Psoas muscle (tissue), 8 donors: ENCODE results near the gene ALS2. TPM values are rescaled to one million over a fixed set of nuclear protein-coding genes. Genes with fewer than 3 reads are reported as not detected.

Experiments
- ATAC-seq, 4 donors: fragments of 200-7000 bp; cut with Tn5 transposase; one replicate each; pipeline ENCODE4 v1.9.1; 2020; ENCODE audit warnings: moderate library complexity in 3 of 4, mild to moderate bottlenecking in 2 of 4
- DNase-seq, 2 donors: peaks; one replicate each; pipeline ENCODE4 v3.0.0-alpha.2; 2020
- H3K27ac ChIP-seq: fragments of 200-600 bp; one replicate; pipeline ENCODE4 v1.8.0; 2022
- H3K27me3 ChIP-seq, 3 donors: fragments of 200-600 bp in 1 of 3; one replicate each; pipeline versions ENCODE4 v1.6.1 to v1.8.0; 2013 to 2022; ENCODE audit warnings: low read length in 2 of 3, mild to moderate bottlenecking in 2 of 3, moderate library complexity in 1 of 3; ENCODE audit not compliant: insufficient read depth in 3 of 3
- H3K36me3 ChIP-seq, 2 donors: fragments of 200-600 bp in 1 of 2; one replicate each; pipeline versions ENCODE4 v1.6.1 to v1.8.0; 2013 to 2022; ENCODE audit warnings: low read depth in 1 of 2, mild to moderate bottlenecking in 1 of 2, moderate library complexity in 1 of 2; ENCODE audit not compliant: insufficient read depth in 1 of 2
- H3K4me1 ChIP-seq: fragments of 200-600 bp; one replicate; pipeline ENCODE4 v1.8.0; 2022
- H3K4me3 ChIP-seq: fragments of 200-600 bp; one replicate; pipeline ENCODE4 v1.8.0; 2022; ENCODE audit warnings: mild to moderate bottlenecking
- H3K9me3 ChIP-seq: fragments of 200-600 bp; one replicate; pipeline ENCODE4 v1.8.0; 2022
- CTCF ChIP-seq: fragments of 200-600 bp; IDR thresholded peaks from one replicate; pipeline ENCODE4 v1.8.0; 2022; ENCODE audit warnings: antibody characterized with exemption
- WGBS, 3 donors: extraction: QIAGEN DNeasy Blood & Tissue Kit; methylation state at CpG; one replicate each; pipeline versions ENCODE4 v1.1.6 to v1.1.7; 2013; 5-methylcytosine and 5-hydroxymethylcytosine counted together
- intact Hi-C, 2 donors: fragments of 100-400 bp; cut with DNase I; formaldehyde crosslinking; loops; one replicate each; pipeline versions ENCODE4 v1.11.0 to v1.14.2; 2022
- polyA plus RNA-seq, 3 donors: library from polyadenylated mRNA; stranded (reverse); fragments of 200-250 nt; gene quantifications; one replicate each; pipeline ENCODE4 v1.2.3, GENCODE V29; 2013
- total RNA-seq, 4 donors: library from RNA; stranded (reverse); fragmentation: NEBNext Ultra II Directional in 2 of 4; extraction: Animal tissue kit (Norgen Biotek cat#: 25700) in 2 of 4; gene quantifications; one replicate each; pipeline versions ENCODE4 v1.2.1 to v1.2.4, GENCODE V29; 2021 to 2023
- donor health status: healthy with polysubstance abuse.
- donor health status: DM: no; HTN: no; CAD: no; lungs with moderate emphysema.
- donor health status: Bipolar disorder and iron deficiency.
- donor health status: healthy.
- donor health status: DM: yes; HTN: yes; CAD: no.
- donor health status: DM: no; HTN: no; CAD: no.
- donor health status: DM: no; HTN: no; CAD: no.
- donor health status: DM: yes; HTN: yes; CAD: no.

The ALS2 gene
- total and polyA plus RNA-seq, 7 donors, result 6.3 to 26.4 (median 18.9) TPM

DNA sequence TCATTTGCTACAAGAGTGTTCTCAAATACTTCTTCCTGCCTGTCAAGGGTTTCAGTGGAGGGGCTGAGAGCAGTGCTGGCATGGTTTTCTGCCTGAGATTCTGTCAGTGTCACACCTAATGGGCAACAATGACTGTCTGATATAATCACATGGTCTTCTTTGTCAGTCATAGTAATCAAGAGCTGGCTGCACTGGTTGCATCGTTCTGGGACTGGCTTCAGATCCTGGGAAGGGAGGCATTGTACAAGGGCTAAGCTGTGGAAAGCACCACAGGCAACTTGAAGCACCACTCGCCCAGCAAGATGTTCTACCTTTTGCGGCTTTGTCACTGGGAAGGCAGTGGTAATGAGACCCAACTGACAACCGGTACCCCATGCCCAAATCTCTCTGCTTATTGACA lies 19.6 kb downstream of the ALS2 start:
- no peak for TF ChIP-seq CTCF
- no peak for DNase-seq
- Histone ChIP-seq H3K27me3 (no peaks in the 10 kb centered on the region), H3K4me1 (no peaks in the 10 kb centered on the region), H3K27ac (no peak overlapping the region), H3K36me3 (peaks cover 5 to 83% of the 10 kb centered on the region in 2 donors), H3K4me3 (no peak overlapping the region), H3K9me3 (no peaks in the 10 kb centered on the region)
- WGBS, 3 donors, result 91 to 96% (median 92%) methylated on average over 4 of the region's 4 CpGs
- no peak for ATAC-seq
- intact Hi-C loops, result no loop called here

DNA sequence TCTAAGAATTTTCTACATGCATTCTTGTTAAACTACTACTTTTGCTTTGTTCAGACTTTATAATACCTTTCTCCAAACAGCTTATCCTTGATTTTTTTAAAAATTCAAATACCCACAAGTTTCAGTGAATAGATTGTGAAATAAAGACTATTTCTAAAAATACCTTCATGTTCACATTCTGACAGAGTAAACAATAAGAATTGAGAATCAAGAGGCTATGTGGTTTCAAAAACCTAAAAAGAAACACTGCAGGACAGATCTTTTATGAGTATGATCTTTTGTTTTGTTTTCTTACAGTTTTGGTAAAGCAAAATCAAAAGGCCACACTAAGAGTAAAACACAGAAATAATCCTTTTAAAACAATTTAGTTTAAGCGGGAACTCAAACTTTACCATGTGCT lies 21.2 kb downstream of the ALS2 start:
- intact Hi-C loops, result no loop called here
- H3K27ac ChIP-seq, result no peak overlapping the region
- no peaks in the 10 kb centered on the region for H3K27me3 ChIP-seq
- WGBS, 3 donors, result 96 to 100% (median 100%) methylated on average over 1 of the region's 1 CpG
- no peaks in the 10 kb centered on the region for H3K9me3 ChIP-seq
- H3K4me1 ChIP-seq, result no peaks in the 10 kb centered on the region
- DNase-seq (no peak), ATAC-seq (no peak)
- no peak for TF ChIP-seq CTCF
- no peak overlapping the region for H3K4me3 ChIP-seq
- peaks cover 5 to 82% of the 10 kb centered on the region in 2 donors for H3K36me3 ChIP-seq

- Histone ChIP-seq H3K36me3 (peaks cover 10 to 86% of the 10 kb centered on the region in 2 donors), H3K4me3 (no peak overlapping the region), H3K4me1 (no peaks in the 10 kb centered on the region), H3K9me3 (no peaks in the 10 kb centered on the region), H3K27ac (no peak overlapping the region), H3K27me3 (no peaks in the 10 kb centered on the region)
- ATAC-seq, result no peak
- DNase-seq, result no peak
- intact Hi-C loops, result no loop called here
- TF ChIP-seq CTCF, result no peak
- whole genome bisulfite sequencing, 3 donors, result 91 to 97% (median 92%) methylated on average over 3 of the region's 3 CpGs
Measured at GRCh38 chr2:201758873-201759272, 21.9 kb downstream of the ALS2 start.

DNA sequence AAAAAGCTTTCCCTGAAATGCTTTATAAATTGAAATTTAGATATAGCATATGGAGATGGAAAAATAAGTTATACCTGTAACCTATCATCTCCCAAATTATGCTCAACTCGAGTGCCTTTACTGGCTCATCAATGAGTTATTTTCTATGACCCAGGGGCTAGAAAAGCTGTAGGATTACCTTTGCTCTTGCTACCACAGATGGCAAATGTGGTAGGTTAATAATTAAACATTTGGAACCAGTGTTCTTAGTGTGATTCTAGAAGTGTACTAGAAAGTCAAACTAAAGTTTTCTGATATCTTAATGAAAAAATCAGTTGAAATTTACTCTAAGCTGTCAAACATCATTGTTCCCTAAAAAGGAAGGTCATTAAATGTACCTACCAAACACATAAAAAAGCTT lies 22.5 kb downstream of the ALS2 start:
- WGBS, 3 donors, result 0 to 50% (median 0%) methylated on average over 1 of the region's 1 CpG
- Histone ChIP-seq H3K9me3 (no peaks in the 10 kb centered on the region), H3K36me3 (peaks cover 10 to 85% of the 10 kb centered on the region in 2 donors)

More for the DNA sequence above, 22.5 kb downstream of the ALS2 start:
- Histone ChIP-seq H3K27me3 (no peaks in the 10 kb centered on the region), H3K27ac (no peak overlapping the region), H3K4me3 (no peak overlapping the region), H3K4me1 (no peaks in the 10 kb centered on the region)
- intact Hi-C loops, result no loop called here
- DNase-seq, result no peak
- no peak for ATAC-seq
- no peak for TF ChIP-seq CTCF
